ENCODE results near the gene ERN2. TPM values are rescaled to one million over a fixed set of nuclear protein-coding genes. Genes with fewer than 3 reads are reported as not detected.

ERN2 gene
- total RNA-seq, 1 experiment from 2014 or later, result 0.47 TPM

- Histone ChIP-seq H3K36me3 (ENCODE audit: control insufficient read depth in 1 of 2, insufficient read depth in 2 of 2, low read length in 2 of 2) (no peaks in the 10 kb centered on the region), H3K27ac (ENCODE audit: low read depth, low read length) (no peak overlapping the region), H3K9ac (ENCODE audit: low read length) (no peak overlapping the region), H3K4me1 (ENCODE audit: control insufficient read depth in 1 of 2, insufficient read depth in 2 of 2, low read length in 2 of 2) (peaks cover 2 to 4% of the 10 kb centered on the region in 2 experiments; a peak in 3 of 4 replicates), H3K9me3 (ENCODE audit: control insufficient read depth in 1 of 2, insufficient read depth in 1 of 2, low read depth in 1 of 2, low read length in 2 of 2) (peaks cover 3 to 9% of the 10 kb centered on the region in 2 experiments; a peak in 2 of 4 replicates), H3K4me2 (ENCODE audit: low read length) (no peak overlapping the region), H2AFZ (ENCODE audit: low read depth, low read length, poor library complexity, severe bottlenecking) (no peak overlapping the region), H3K79me2 (ENCODE audit: insufficient read depth, low read length) (no peaks in the 10 kb centered on the region), H3K27me3 (ENCODE audit: insufficient read depth, low read length) (no peaks in the 10 kb centered on the region), H4K20me1 (ENCODE audit: insufficient read depth) (no peaks in the 10 kb centered on the region), H3K4me3 (replicated peaks in 1 of 2; ENCODE audit: low read depth in 1 of 2, low read length in 2 of 2) (no peak overlapping the region), H3K9me2 (ENCODE audit: insufficient read depth) (no peaks in the 10 kb centered on the region)
- CTCF ChIA-PET, result no interaction called here
- intact Hi-C loops (cut with micrococcal nuclease), result no loop called here
- ATAC-seq (no peak), DNase-seq (ENCODE audit: low read depth, low spot score) (no peak)
- no TSS peak for BruUV-seq (replicated peaks)
- RAD21 ChIA-PET (ENCODE audit: low non-redundant PET in 1 of 2, low total read pairs in 2 of 2, uncharacterized antibody in 2 of 2, unreplicated experiment in 2 of 2), result no interaction called here
- POLR2A ChIA-PET, result no interaction called here
- no peak for TF ChIP-seq TCF7L2 (IDR thresholded peaks at IDR 0.05; ENCODE audit: borderline replicate concordance, extremely low read depth, insufficient read depth, insufficient read length)
- TF ChIP-seq CTCF (IDR thresholded peaks at IDR 0.05 in 2 of 3, conservative IDR thresholded peaks at IDR 0.05 in 1 of 3; ENCODE audit: borderline replicate concordance in 1 of 3, insufficient read depth in 1 of 3, low read depth in 2 of 3, low read length in 2 of 3), result no peak
- TF ChIP-seq REST (IDR thresholded peaks at IDR 0.05; ENCODE audit: low read depth), result no peak
- TF ChIP-seq MAX (IDR thresholded peaks at IDR 0.05), result no peak
- TF ChIP-seq EZH2 (IDR thresholded peaks at IDR 0.05), result no peak
These were observed 7.5 kb downstream of the ERN2 start for GRCh38 chr16:23705517-23705902.
